B cell (primary cell): ENCODE results near the gene DNAJC15. TPM values are rescaled to one million over a fixed set of nuclear protein-coding genes. Genes with fewer than 3 reads are reported as not detected.
"Not testable (repeated sequence)": the region's sequence is repeated elsewhere in the genome, so short reads cannot be mapped to it uniquely, and the experiment has no call there.

ENCODE experiments used
- ATAC-seq: fragments of 200-7000 bp; cut with Tn5 transposase; one replicate; pipeline ENCODE4 v1.10.0; 2021; ENCODE audit warnings: low read depth, mild to moderate bottlenecking, moderate number of reproducible peaks, moderate library complexity
- CTCF ChIA-PET: fragments of 350-600 bp; sonication (Branson Sonifier 250); formaldehyde crosslinking; loops from one replicate; lab custom pipeline; 2021; ENCODE audit warnings: antibody characterized with exemption, inconsistent platforms; lab: Charles Lee
- POLR2A ChIA-PET: fragments of 350-600 bp; sonication (Branson Sonifier 250); formaldehyde crosslinking; loops from one replicate; lab custom pipeline; 2021; ENCODE audit warnings: antibody characterized with exemption; lab: Charles Lee
- DNase-seq: peaks from one replicate; pipeline ENCODE4 v3.0.0; 2013
- H2AFZ ChIP-seq: 2 replicates; pipeline ENCODE4 v1.6.1; 2012; ENCODE audit warnings: mild to moderate bottlenecking, low read depth, low read length; ENCODE audit not compliant: insufficient read depth, poor library complexity, severe bottlenecking
- H3K27ac ChIP-seq, 2 donors: 1 replicate in 1 of 2; 2 replicates in 1 of 2; pipeline ENCODE4 v1.5.1; 2012 to 2013; ENCODE audit warnings: low read length in 2 of 2, mild to moderate bottlenecking in 2 of 2, moderate library complexity in 1 of 2
- H3K27me3 ChIP-seq, 4 experiments: fragments of 200-600 bp in 1 of 4; sonication (generic) in 1 of 4; replicated peaks in 1 of 4; 1 replicate in 2 of 4; 2 replicates in 2 of 4; pipeline versions ENCODE4 v1.6.1 to v1.7.0; 2013 to 2016; ENCODE audit warnings: low read length in 3 of 4, mild to moderate bottlenecking in 2 of 4, mixed read lengths in 1 of 4, moderate library complexity in 1 of 4; ENCODE audit not compliant: insufficient read depth in 4 of 4, control insufficient read depth in 3 of 4; ENCODE audit errors: control extremely low read depth in 1 of 4
- H3K36me3 ChIP-seq, 2 experiments: replicated peaks in 1 of 2; 1 replicate in 1 of 2; 2 replicates in 1 of 2; pipeline versions ENCODE4 v1.6.1 to v1.7.1; 2013; ENCODE audit warnings: low read length in 1 of 2; ENCODE audit not compliant: insufficient read depth in 2 of 2, control insufficient read depth in 1 of 2; ENCODE audit errors: control extremely low read depth in 1 of 2, extremely low read depth in 1 of 2
- H3K4me1 ChIP-seq, 2 donors: fragments of 200-600 bp in 1 of 2; sonication (generic) in 1 of 2; 1 replicate in 1 of 2; 2 replicates in 1 of 2; pipeline versions ENCODE4 v1.5.1 to v1.6.1; 2013 to 2017; ENCODE audit warnings: low read length in 2 of 2; ENCODE audit not compliant: control insufficient read depth in 2 of 2, insufficient read depth in 2 of 2
- H3K4me2 ChIP-seq: replicated peaks from 2 replicates; pipeline ENCODE3; 2012; ENCODE audit warnings: mild to moderate bottlenecking, low read depth, low read length; ENCODE audit not compliant: poor library complexity, severe bottlenecking
- H3K4me3 ChIP-seq, 5 experiments: fragments of 200-600 bp in 1 of 5; sonication (generic) in 1 of 5; 1 replicate in 3 of 5; 2 replicates in 2 of 5; pipeline versions ENCODE4 v1.5.1 to v1.7.0; 2011 to 2016; ENCODE audit warnings: low read length in 4 of 5, mild to moderate bottlenecking in 4 of 5, low read depth in 2 of 5, control low read depth in 1 of 5, moderate library complexity in 1 of 5; ENCODE audit not compliant: insufficient read depth in 1 of 5; ENCODE audit errors: control extremely low read depth in 1 of 5, extremely low read depth in 1 of 5
- H3K79me2 ChIP-seq: fragments of 200-600 bp; sonication (generic); one replicate; pipeline ENCODE4 v1.6.0; 2016; ENCODE audit warnings: low read length; ENCODE audit not compliant: control insufficient read depth, insufficient read depth
- H3K9ac ChIP-seq: fragments of 200-600 bp; sonication (generic); 2 replicates; pipeline ENCODE4 v1.6.1; 2017; ENCODE audit warnings: mild to moderate bottlenecking, low read length, moderate library complexity
- H3K9me3 ChIP-seq, 3 donors: one replicate each; pipeline versions ENCODE4 v1.6.1 to v1.7.1; 2013; ENCODE audit warnings: low read length in 2 of 3; ENCODE audit not compliant: control insufficient read depth in 2 of 3, insufficient read depth in 1 of 3; ENCODE audit errors: control extremely low read depth in 1 of 3
- H4K20me1 ChIP-seq: 2 replicates; pipeline ENCODE4 v1.6.0; 2012; ENCODE audit warnings: mild to moderate bottlenecking, low read length; ENCODE audit not compliant: insufficient read depth, control insufficient read depth, poor library complexity, severe bottlenecking
- H3K27ac Mint-ChIP-seq: one replicate; pipeline ENCODE4 v1.8.0; 2021; ENCODE audit warnings: mixed read lengths
- H3K27me3 Mint-ChIP-seq: one replicate; pipeline ENCODE4 v1.8.0; 2021; ENCODE audit warnings: mixed read lengths
- H3K4me1 Mint-ChIP-seq: one replicate; pipeline ENCODE4 v1.8.0; 2021; ENCODE audit warnings: mixed read lengths
- H3K4me3 Mint-ChIP-seq: one replicate; pipeline ENCODE4 v1.8.0; 2021; ENCODE audit warnings: mixed read lengths
- H3K9me3 Mint-ChIP-seq: one replicate; pipeline ENCODE4 v1.8.0; 2022; ENCODE audit warnings: mixed read lengths; ENCODE audit not compliant: insufficient read depth
- EZH2 ChIP-seq: IDR thresholded peaks from 2 replicates; pipeline ENCODE4 v1.6.1; 2012; ENCODE audit warnings: borderline replicate concordance, low read depth, mild to moderate bottlenecking, moderate library complexity, low read length; ENCODE audit not compliant: insufficient read depth, poor library complexity, severe bottlenecking
- WGBS: methylation state at CpG from one replicate; pipeline ENCODE4 v1.1.5; 2013; ENCODE audit warnings: missing lambda C conversion rate; ENCODE audit not compliant: insufficient coverage; 5-methylcytosine and 5-hydroxymethylcytosine counted together
- intact Hi-C: fragments of 100-400 bp; cut with micrococcal nuclease; formaldehyde crosslinking; loops from one replicate; pipeline ENCODE4 v1.10.0; 2022
- polyA plus RNA-seq: library from polyadenylated mRNA; depleted of rRNA; stranded (reverse); fragments of >200 nt; gene quantifications from 2 replicates; pipeline ENCODE4 v1.2.3, GENCODE V29; 2012
- total RNA-seq, 2 donors: library from RNA; stranded (reverse); fragments of 120-200 nt in 1 of 2; gene quantifications; 1 replicate in 1 of 2; 2 replicates in 1 of 2; pipeline versions ENCODE4 v1.2.3 to v1.2.4, GENCODE V29; 2013 to 2022
- TF ChIP-seq, protein P1 (sequence below): fragments of 200-600 bp; IDR thresholded peaks from one replicate; pipeline ENCODE4 v1.8.0; 2022; ENCODE audit warnings: antibody characterized with exemption, mild to moderate bottlenecking

DNAJC15 gene
- total and polyA plus RNA-seq, 2 donors (not counting 1 experiment from before 2014, with no cell fraction given): 11.5 to 15.2 TPM

DNA sequence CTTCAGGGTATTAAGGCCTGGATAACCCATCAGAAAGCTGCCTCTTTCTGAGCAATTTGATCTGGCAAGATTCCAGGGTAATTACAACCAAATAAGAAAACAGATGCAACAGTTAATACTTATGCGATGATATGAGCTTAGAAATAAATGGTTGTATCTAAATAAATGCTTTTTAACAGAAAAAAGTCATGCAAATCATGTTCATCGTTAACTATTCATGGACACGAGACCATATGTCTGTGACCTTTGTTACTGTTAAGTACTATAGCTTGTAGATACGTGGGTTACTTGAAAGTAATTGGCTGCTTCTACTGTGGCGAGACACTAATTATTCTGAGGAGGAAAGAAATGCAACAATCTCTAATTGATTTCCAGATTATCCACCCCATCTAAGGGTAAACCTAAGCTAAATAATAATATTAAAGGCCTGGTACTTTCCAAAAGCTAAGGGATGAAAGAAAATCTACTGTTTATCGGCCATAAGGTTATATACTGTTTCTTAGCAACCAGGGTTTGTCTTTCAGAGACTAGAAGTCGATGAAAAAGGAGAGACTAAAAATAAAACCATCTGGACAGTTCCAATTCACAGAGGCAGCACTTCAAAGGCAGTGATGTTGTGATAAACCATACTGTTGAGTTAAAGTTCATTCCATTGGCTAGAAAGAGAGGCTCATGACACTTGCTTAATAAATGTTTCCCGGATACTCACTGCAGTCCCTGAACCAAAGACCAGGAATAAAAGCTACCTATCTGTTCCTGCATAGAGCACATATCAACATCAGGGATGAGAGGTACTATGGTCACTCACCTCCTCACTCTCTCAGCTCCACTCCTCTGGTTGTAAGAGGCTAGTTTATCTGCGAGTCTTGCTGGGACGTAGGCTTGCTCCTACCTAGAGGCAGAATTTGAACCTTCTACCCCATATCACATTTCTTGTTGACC, 32.8 kb upstream of the DNAJC15 start:
- Histone ChIP-seq H3K9ac (peak overlapping the region; percentile 84), H3K79me2 (peaks cover 60% of the 10 kb centered on the region), H3K9me3 (no peaks in the 10 kb centered on the region), H4K20me1 (no peaks in the 10 kb centered on the region), H3K4me3 (peak overlapping the region; percentile 19 to 91 (median 80)), H3K27me3 (no peaks in the 10 kb centered on the region), H3K36me3 (peaks cover 0 to 2% of the 10 kb centered on the region in 2 experiments), H2AFZ (peak overlapping the region; percentile 78), H3K4me2 (peak overlapping the region; percentile 74), H3K4me1 (peaks cover 35 to 53% of the 10 kb centered on the region in 2 donors), H3K27ac (peak overlapping the region; percentile 49 to 95)
- no peaks in the 10 kb centered on the region for H3K9me3 Mint-ChIP-seq
- ChIA-PET CTCF (interaction anchor here (1.4 to 6.7 kb wide), 7 partner anchors 9 to 95 kb away, joined by 3 to 53 read pairs (median 11); partner anchors contain the start of gene DNAJC15), POLR2A (interaction anchor here (1.0 to 3.6 kb wide), 2 partner anchors 33 to 67 kb away, joined by 3 to 19 read pairs; partner anchors contain the start of gene DNAJC15)
- intact Hi-C loops: loop anchor here (5.0 kb wide), 2 partner anchors 613 to 1282 kb away; no protein-coding TSS in a partner anchor
- DNase-seq (peak; percentile 40), ATAC-seq (no peak)
- TF ChIP-seq EZH2: no peak
- TF ChIP-seq, protein P1, sequence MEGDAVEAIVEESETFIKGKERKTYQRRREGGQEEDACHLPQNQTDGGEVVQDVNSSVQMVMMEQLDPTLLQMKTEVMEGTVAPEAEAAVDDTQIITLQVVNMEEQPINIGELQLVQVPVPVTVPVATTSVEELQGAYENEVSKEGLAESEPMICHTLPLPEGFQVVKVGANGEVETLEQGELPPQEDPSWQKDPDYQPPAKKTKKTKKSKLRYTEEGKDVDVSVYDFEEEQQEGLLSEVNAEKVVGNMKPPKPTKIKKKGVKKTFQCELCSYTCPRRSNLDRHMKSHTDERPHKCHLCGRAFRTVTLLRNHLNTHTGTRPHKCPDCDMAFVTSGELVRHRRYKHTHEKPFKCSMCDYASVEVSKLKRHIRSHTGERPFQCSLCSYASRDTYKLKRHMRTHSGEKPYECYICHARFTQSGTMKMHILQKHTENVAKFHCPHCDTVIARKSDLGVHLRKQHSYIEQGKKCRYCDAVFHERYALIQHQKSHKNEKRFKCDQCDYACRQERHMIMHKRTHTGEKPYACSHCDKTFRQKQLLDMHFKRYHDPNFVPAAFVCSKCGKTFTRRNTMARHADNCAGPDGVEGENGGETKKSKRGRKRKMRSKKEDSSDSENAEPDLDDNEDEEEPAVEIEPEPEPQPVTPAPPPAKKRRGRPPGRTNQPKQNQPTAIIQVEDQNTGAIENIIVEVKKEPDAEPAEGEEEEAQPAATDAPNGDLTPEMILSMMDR: no peak
- H3K27ac Mint-ChIP-seq: peak overlapping the region; percentile 99
- H3K4me3 Mint-ChIP-seq: peak overlapping the region; percentile 96
- no peaks in the 10 kb centered on the region for H3K27me3 Mint-ChIP-seq
- 100% methylated on average over 1 of the region's 10 CpGs for WGBS
- H3K4me1 Mint-ChIP-seq: peaks cover 54% of the 10 kb centered on the region

DNA sequence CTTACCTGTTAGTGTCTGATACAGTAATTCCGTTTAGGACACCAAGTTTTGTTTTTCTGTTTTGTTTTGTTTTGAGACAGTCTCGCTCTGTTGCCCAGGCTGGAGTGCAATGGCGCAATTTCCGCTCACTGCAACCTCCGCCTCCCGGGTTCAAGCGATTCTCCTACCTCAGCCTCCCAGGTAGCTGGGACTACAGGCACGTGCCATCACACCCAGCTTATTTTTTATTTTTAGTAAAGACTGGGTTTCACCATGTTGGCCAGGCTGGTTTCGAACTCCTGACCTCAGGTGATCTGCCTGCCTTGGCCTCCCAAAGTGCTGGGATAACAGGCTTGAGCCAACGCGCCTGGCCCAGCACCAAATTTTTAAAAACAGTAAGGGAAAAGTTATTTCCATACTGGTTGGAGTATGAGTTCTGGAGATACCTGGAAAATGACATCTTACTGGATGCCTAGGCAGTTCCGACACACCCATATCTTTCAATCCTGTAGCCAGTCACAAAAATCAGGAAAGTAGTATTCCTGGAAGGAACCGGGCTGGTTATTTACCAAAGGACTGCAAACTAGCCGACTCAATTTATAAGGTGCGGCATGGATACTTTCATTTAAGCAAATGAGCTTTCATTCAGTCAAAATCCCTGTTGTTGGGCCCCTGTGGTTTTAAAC, 32.0 kb upstream of the DNAJC15 start:
- peak overlapping the region; percentile 70 to 91 (median 80) for H3K4me3 ChIP-seq

More for the DNA sequence above, 32.0 kb upstream of the DNAJC15 start:
- Mint-ChIP-seq H3K4me3 (peak overlapping the region; percentile 96), H3K27ac (peak overlapping the region; percentile 99), H3K4me1 (peaks cover 49% of the 10 kb centered on the region)
- H3K4me1 ChIP-seq: peaks cover 30 to 47% of the 10 kb centered on the region in 2 donors
- H3K27me3 Mint-ChIP-seq, ATAC-seq, H3K9me3 ChIP-seq, DNase-seq, H3K9me3 Mint-ChIP-seq, H3K27me3 ChIP-seq, H3K36me3 ChIP-seq, H4K20me1 ChIP-seq: not testable (repeated sequence)
- H3K27ac ChIP-seq: peak overlapping the region; percentile 93 to 95
- WGBS: 43% methylated on average over 5 of the region's 15 CpGs
- ChIA-PET POLR2A (interaction anchor here (0.7 to 3.6 kb wide), 12 partner anchors 9 to 108 kb away, joined by 3 to 19 read pairs (median 4); partner anchors contain the start of gene DNAJC15), CTCF (interaction anchor here (0.8 to 6.7 kb wide), 9 partner anchors 9 to 105 kb away, joined by 3 to 53 read pairs (median 8); partner anchors contain the start of gene DNAJC15)
- peak overlapping the region; percentile 78 for H2AFZ ChIP-seq
- H3K9ac ChIP-seq: peak overlapping the region; percentile 84
- H3K79me2 ChIP-seq: peaks cover 52% of the 10 kb centered on the region
- peak overlapping the region; percentile 74 for H3K4me2 ChIP-seq
- intact Hi-C loops: loop anchor here (5.0 kb wide), 2 partner anchors 614 to 1281 kb away; no protein-coding TSS in a partner anchor
